SK-N-SH treated with all-trans-retinoic acid at 6 μM for 48 hours (cell line): Measurements from ENCODE around the gene PRR13.

Experiments
- ATAC-seq: fragments of 200-7000 bp; cut with Tn5 transposase; 3 replicates; pipeline ENCODE4 v1.9.1; 2020; ENCODE audit warnings: mild to moderate bottlenecking, moderate library complexity
- ARNTL ChIP-seq: fragments of 450-650 bp; formaldehyde crosslinking; IDR thresholded peaks from 2 replicates; pipeline ENCODE4 v1.5.0; 2020; ENCODE audit warnings: low read depth, mild to moderate bottlenecking, moderate library complexity, borderline replicate concordance
- BACH2 ChIP-seq: fragments of 250-450 bp; sonication (Bioruptor Pico); IDR thresholded peaks from 2 replicates; pipeline ENCODE4 v1.9.0; 2021; ENCODE audit warnings: mild to moderate bottlenecking, borderline replicate concordance
- CREB5 ChIP-seq: fragments of 250-450 bp; sonication (Bioruptor Pico); IDR thresholded peaks from 2 replicates; pipeline ENCODE4 v1.5.1; 2020; ENCODE audit warnings: low read depth, mild to moderate bottlenecking, moderate library complexity
- CSDC2 ChIP-seq: fragments of 250-450 bp; sonication (Bioruptor Pico); IDR thresholded peaks from 2 replicates; pipeline ENCODE4 v1.5.0; 2020; ENCODE audit warnings: mild to moderate bottlenecking, moderate library complexity
- CSRNP3 ChIP-seq: fragments of 250-450 bp; sonication (Bioruptor Pico); IDR thresholded peaks from 2 replicates; pipeline ENCODE4 v1.5.1; 2021; ENCODE audit warnings: mild to moderate bottlenecking, moderate library complexity
- ESRRG ChIP-seq: fragments of 250-450 bp; sonication (Bioruptor Pico); IDR thresholded peaks from 2 replicates; pipeline ENCODE4 v1.6.1; 2021; ENCODE audit warnings: mild to moderate bottlenecking
- GLIS3 ChIP-seq: fragments of 250-450 bp; sonication (Bioruptor Pico); IDR thresholded peaks from 2 replicates; pipeline ENCODE4 v1.5.0; 2020; ENCODE audit warnings: mild to moderate bottlenecking, moderate library complexity
- ISL1 ChIP-seq: fragments of 250-450 bp; sonication (Bioruptor Pico); IDR thresholded peaks from 2 replicates; pipeline ENCODE4 v2.1.2; 2022; ENCODE audit warnings: mild to moderate bottlenecking, moderate library complexity
- OSR1 ChIP-seq: fragments of 250-450 bp; sonication (Bioruptor Pico); IDR thresholded peaks from 2 replicates; pipeline ENCODE4 v1.8.0; 2022; ENCODE audit warnings: moderate library complexity, mild to moderate bottlenecking, inconsistent platforms
- PATZ1 ChIP-seq: fragments of 250-450 bp; sonication (Bioruptor Pico); IDR thresholded peaks from 2 replicates; pipeline ENCODE4 v1.8.0; 2020; ENCODE audit warnings: mild to moderate bottlenecking, moderate library complexity, borderline replicate concordance
- POU6F1 ChIP-seq: fragments of 250-450 bp; sonication (Bioruptor Pico); IDR thresholded peaks from 2 replicates; pipeline ENCODE4 v1.8.0; 2021; ENCODE audit warnings: low read depth, mild to moderate bottlenecking, moderate library complexity, borderline replicate concordance
- PPARA ChIP-seq: fragments of 250-450 bp; sonication (Bioruptor Pico); IDR thresholded peaks from 2 replicates; pipeline ENCODE4 v1.5.0; 2020; ENCODE audit warnings: mild to moderate bottlenecking, borderline replicate concordance
- SNAI2 ChIP-seq: fragments of 250-450 bp; sonication (Bioruptor Pico); IDR thresholded peaks from 2 replicates; pipeline ENCODE4 v1.5.0; 2020; ENCODE audit warnings: mild to moderate bottlenecking, moderate library complexity
- TCF4 ChIP-seq: fragments of 250-450 bp; sonication (Bioruptor Pico); IDR thresholded peaks from 2 replicates; pipeline ENCODE4 v1.8.0; 2021; ENCODE audit warnings: mild to moderate bottlenecking, moderate library complexity, borderline replicate concordance
- TOX ChIP-seq: fragments of 250-450 bp; sonication (Bioruptor Pico); IDR thresholded peaks from 2 replicates; pipeline ENCODE4 v1.8.0; 2021; ENCODE audit warnings: mild to moderate bottlenecking, moderate library complexity, borderline replicate concordance
- TSHZ2 ChIP-seq: fragments of 250-450 bp; sonication (Bioruptor Pico); IDR thresholded peaks from 2 replicates; pipeline ENCODE4 v1.5.0; 2020; ENCODE audit warnings: mild to moderate bottlenecking, moderate library complexity
- ZC3H10 ChIP-seq: fragments of 250-450 bp; sonication (Bioruptor Pico); IDR thresholded peaks from 2 replicates; pipeline ENCODE4 v1.5.1; 2021; ENCODE audit warnings: mild to moderate bottlenecking, moderate library complexity
- ZFP3 ChIP-seq: fragments of 250-450 bp; sonication (Bioruptor Pico); IDR thresholded peaks from 2 replicates; pipeline ENCODE4 v1.5.0; 2020; ENCODE audit warnings: mild to moderate bottlenecking, moderate library complexity
- ZFP30 ChIP-seq: fragments of 450-650 bp; formaldehyde crosslinking; IDR thresholded peaks from 2 replicates; pipeline ENCODE4 v1.5.0; 2022; ENCODE audit warnings: mild to moderate bottlenecking, moderate library complexity
- ZNF565 ChIP-seq: fragments of 450-650 bp; formaldehyde crosslinking; conservative IDR thresholded peaks from 2 replicates; pipeline ENCODE4 v1.5.0; 2020; ENCODE audit warnings: low read depth, mild to moderate bottlenecking, moderate library complexity
- ZNF70 ChIP-seq: fragments of 450-650 bp; formaldehyde crosslinking; IDR thresholded peaks from 2 replicates; pipeline ENCODE4 v1.5.0; 2020; ENCODE audit warnings: mild to moderate bottlenecking, moderate library complexity

Gene PRR13

GRCh38 chr12:53476769-53477209 is 35.3 kb downstream of the PRR13 start (continued):
- TF ChIP-seq PATZ1 (CRISPR knock-in tag) = no peak
- TF ChIP-seq TOX (CRISPR knock-in tag) = no peak
- no peak for TF ChIP-seq BACH2 (CRISPR knock-in tag)

GRCh38 chr12:53478865-53479264 is 37.3 kb downstream of the PRR13 start:
- no peak for ATAC-seq
- no peak for TF ChIP-seq CSRNP3 (CRISPR knock-in tag)
- no peak for TF ChIP-seq PPARA (CRISPR knock-in tag)
- TF ChIP-seq BACH2 (CRISPR knock-in tag) = no peak
- no peak for TF ChIP-seq ISL1 (CRISPR knock-in tag)
- TF ChIP-seq ZFP3 (CRISPR knock-in tag) = no peak
- no peak for TF ChIP-seq ZFP30
- no peak for TF ChIP-seq ZNF70 (CRISPR knock-in tag)
- no peak for TF ChIP-seq CSDC2 (CRISPR knock-in tag)
- TF ChIP-seq ZNF565 (CRISPR knock-in tag) = no peak
- no peak for TF ChIP-seq POU6F1
- TF ChIP-seq TSHZ2 (CRISPR knock-in tag) = no peak
- no peak for TF ChIP-seq ESRRG
- TF ChIP-seq ZC3H10 = no peak
- TF ChIP-seq OSR1 (CRISPR knock-in tag) = no peak
- no peak for TF ChIP-seq ARNTL
- no peak for TF ChIP-seq SNAI2
- TF ChIP-seq CREB5 (CRISPR knock-in tag) = no peak
- TF ChIP-seq GLIS3 = no peak
- TF ChIP-seq PATZ1 (CRISPR knock-in tag) = no peak
- TF ChIP-seq TCF4 (CRISPR knock-in tag) = no peak

GRCh38 chr12:53479331-53479730 is 37.8 kb downstream of the PRR13 start:
- ATAC-seq = no peak
- no peak for TF ChIP-seq PPARA (CRISPR knock-in tag)
